Measurements from ENCODE around the gene SLC25A29. TPM values are rescaled to one million over a fixed set of nuclear protein-coding genes. Genes with fewer than 3 reads are reported as not detected.
A peak's percentile ranks its signal among the peaks of the same experiment; 100 is the strongest.

Gene SLC25A29
- total RNA-seq, 1 donor from 2014 or later, result 18.6 TPM

DNA sequence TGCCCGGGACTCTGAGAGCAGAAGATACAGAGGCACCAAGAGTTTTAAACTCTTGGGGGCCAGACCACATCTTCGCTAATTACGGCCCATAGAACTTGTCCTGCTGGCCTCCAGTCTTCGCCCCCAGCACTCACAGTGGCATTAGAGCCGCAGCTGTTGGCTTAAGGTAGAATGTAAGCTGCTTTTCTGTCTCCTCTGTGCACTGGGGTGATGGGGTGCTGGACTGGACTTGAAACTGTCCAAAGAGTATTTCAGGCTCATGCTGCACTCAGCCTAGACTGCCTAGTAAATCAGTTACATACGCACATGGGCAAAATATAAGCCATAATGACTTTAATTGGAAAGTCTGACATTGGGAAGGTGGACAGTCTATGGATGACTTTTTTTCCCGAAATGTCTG lies 38.3 kb downstream of the SLC25A29 start:
- intact Hi-C loops (cut with DNase I), result no loop called here
- ATAC-seq (no peak), DNase-seq (ENCODE audit: missing footprints) (no peak)

DNA sequence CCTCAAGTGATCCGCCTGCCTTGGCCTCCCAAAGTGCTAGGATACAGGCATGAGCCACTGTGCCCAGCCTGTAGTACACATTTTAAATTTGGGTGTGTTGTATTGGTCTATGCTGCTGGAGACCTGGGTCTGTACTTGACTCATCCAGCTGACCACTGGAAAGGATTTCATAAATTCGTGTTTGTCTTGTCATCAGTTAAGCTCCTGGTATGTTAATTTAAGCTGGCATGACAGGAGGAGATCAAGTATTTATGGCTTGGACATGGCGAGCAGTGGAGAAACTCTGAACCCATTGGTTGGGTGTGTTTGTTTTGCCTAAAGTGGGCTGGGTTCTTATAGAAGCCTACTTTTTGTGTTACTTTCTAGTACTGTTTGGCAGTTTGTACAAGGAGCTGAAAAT lies 43.1 kb downstream of the SLC25A29 start:
- intact Hi-C loops (cut with DNase I), result no loop called here
- ATAC-seq (no peak), DNase-seq (ENCODE audit: missing footprints) (no peak)

DNA sequence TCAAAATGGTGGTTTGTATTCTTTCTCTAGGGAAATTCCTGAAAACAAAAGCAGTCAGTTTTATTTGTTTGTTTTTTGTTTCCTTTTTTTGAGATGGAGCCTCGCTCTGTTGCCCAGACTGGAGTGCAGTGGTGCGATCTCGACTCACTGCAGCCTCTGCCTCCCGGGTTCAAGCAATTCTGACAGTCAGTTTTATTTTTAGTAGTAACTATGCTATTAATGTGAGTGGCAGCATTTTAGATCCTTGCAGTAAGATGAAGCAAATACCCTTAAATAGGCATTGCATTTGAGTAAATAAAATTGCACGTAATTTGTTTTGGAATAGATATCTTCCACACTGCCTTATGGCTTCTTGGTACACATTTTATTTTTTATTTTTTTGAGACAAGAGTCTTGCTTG lies 43.7 kb downstream of the SLC25A29 start:
- intact Hi-C loops (cut with DNase I), result no loop called here
- no peak for ATAC-seq
- no peak for DNase-seq (ENCODE audit: missing footprints)

DNA sequence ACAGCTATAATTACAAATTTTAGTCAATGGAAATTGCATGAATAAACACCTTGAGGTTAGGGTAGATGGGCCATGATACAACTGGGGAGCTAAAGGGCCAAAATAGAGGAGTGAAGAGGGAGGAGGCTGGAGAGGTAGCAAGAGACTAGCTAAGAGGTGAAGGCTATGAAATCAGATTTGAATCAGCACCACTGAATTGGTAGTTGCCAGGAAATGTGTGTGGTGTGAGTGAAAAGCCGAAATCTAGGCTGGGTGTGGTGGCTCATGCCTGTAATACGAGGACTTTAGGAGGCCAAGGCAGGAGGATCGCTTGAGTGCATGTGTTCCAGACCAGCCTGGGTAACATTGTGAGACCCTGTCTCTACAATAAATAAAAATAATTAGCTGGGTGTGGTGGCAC lies 44.6 kb downstream of the SLC25A29 start:
- no peak for ATAC-seq
- DNase-seq (ENCODE audit: missing footprints), result no peak
- intact Hi-C loops (cut with DNase I), result no loop called here

DNA sequence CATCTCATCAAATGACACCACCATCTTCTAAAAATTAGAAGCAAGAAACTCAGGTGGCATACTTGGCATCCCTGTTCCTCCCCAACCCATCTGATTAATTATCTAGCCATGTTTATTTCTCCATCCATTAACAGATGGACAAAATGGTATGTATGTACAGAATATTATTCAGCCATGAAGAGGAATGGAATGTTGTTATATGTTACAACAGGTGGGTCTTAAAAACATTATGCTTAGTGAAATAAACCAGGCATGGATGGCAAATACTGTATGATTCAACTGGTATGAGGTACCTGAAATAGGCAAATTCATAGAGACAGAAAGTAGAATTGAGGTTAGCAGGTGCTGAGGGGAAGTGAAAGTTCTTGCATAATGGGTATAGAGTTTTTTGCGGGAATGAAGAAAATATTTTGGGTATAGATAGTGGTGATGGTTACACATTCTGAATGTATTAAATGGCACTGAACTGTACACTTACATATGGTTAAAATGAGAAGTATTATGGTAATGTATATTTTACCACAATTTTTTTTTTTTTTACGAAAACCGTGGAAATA lies 49.8 kb downstream of the SLC25A29 start:
- ATAC-seq (no peak), DNase-seq (ENCODE audit: missing footprints) (no peak)
- intact Hi-C loops (cut with DNase I), result no loop called here

DNA sequence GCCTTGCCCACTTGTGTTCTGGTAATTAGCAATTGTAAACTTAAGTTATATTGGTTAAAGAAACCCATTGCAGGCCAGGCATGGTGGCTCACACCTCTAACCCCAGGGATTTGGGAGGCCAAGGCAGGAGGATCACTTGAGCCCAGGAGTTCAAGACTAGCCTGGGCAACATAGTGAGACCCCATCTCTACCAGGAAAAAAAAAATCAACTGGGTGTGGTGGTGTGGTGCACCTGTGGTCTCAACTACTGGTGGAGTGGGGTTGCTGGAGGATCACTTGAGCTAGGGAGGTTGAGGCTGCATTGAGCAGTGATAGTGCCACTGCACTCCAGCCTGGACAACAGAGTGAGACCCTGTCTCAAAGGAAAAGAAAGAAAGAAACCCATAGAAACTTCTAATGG lies 53.6 kb downstream of the SLC25A29 start:
- intact Hi-C loops (cut with DNase I), result no loop called here
- ATAC-seq, result no peak
- DNase-seq (ENCODE audit: missing footprints), result no peak

DNA sequence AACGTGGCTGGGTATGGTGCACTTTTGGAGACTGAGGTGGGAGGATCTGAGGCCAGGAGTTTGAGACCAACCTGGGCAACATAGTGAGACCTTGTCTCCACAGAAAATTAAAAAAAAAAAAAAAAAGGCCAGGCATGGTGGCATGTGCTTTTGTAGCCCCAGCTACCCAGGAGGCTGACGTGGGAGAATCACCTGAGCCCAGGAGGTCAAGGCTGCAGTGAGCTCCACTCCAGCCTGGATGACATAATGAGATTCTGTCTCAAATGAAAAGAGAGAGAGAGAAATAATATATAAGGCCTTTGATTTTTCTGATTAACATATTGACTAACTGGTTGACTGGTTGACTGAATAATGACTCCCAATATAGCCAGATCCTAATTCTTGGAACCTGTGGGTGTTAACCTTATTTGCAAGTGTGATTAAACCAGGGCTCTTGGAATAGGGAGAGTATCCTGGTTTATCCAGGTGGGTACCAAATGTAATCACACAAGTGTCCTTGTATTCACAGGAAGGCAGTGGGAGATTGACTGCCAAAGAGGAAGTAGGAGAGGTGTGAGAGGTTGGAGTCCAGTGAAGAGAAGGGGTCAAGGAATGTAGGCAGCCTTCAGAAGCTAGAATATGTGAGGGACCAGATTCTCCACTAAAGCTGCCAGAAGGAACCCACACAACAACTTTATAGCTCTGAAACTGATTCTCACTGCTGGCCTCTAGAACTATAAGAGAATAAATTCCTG lies 55.3 kb downstream of the SLC25A29 start:
- ATAC-seq (no peak), DNase-seq (ENCODE audit: missing footprints) (no peak)
- intact Hi-C loops (cut with DNase I), result no loop called here

DNA sequence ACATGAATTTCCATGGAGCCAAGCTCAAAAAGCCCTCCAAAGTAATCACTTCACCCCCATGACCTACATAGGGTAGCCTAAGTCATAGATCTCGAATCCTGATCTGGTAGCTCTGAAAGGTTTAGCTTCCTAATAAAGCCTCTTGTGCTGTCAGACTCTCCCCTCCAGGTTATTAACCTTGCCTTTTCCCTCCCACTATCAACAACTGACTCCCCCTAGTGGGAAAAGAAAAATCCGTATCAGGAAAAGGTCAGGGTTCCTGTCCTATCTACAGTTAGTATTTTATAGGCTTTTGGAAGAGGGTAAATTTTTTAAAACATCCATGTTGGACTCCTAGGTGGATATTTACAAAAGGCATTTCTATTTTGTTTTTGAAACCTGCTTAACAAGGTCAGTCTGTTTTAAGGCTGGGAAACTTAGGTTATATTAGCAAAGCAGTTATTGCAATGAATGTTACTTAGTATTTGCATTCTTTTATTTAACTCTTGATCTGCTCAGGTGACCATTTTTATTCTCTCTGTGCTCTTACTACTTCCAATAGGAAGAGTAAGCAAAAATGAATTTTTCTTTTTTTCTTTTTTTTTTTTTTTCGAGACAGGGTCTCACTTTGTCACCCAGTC lies 59.3 kb downstream of the SLC25A29 start:
- ATAC-seq (peak; percentile 45), DNase-seq (ENCODE audit: missing footprints) (no peak)
- intact Hi-C loops (cut with DNase I), result no loop called here

DNA sequence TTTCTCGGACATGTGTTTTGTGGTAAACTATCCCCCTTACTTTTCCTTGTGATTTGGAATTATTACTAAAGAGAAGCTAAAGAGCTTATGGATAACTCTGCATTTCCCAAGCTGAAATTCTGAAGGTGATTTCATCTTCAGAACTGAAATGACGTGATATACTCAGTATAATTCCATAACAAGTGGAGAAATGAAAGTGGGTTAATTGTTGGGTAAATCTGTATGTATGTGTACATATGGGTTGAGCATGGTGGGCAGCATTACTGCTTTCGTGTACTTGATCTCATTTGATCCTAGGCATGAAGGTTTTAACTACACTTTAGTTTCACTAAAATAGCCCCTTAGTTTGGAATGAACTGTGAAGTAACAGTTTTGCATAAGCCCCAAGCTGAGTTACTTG lies 63.2 kb downstream of the SLC25A29 start:
- ATAC-seq (no peak), DNase-seq (ENCODE audit: missing footprints) (no peak)
- intact Hi-C loops (cut with DNase I), result loop anchor here (5.0 kb wide), 1 partner anchor 64 kb away; the partner anchor contains the start of gene SLC25A29

DNA sequence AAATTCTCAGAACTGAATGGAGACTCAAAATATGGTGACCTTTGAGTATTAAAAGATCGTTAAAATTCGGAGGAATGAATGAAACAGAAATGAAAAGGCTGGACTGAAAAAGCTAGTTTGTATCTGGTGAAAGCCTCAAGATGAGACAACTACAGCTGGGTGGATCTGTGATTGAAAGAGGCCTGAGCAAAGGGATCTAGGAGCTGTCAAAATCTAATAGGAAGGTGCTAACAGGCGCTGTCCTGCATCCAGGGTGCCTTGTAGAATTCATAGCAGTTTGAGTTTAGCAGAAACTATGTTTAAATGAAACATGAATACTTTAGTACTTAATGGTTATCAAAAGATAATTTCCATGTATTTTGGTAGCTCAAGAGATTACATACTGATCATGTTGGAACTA lies 65.0 kb downstream of the SLC25A29 start:
- DNase-seq (ENCODE audit: missing footprints) (no peak), ATAC-seq (no peak)
- intact Hi-C loops (cut with DNase I), result loop anchor here (5.0 kb wide), 1 partner anchor 66 kb away; the partner anchor contains the start of gene SLC25A29

Small RNA genes within 50 kb of the gene (microRNA-seq; reads per million reads assigned to microRNA genes)
- gene MIR345, result 50.9 reads per million, percentile 44 among the genes with 10 or more reads in this experiment
- gene MIR6764, result not detected

Other genes starting within 250 kb of the SLC25A29 start
- 41.8 TPM for gene EVL, start 241.0 kb downstream of the SLC25A29 start, total RNA-seq
- gene DEGS2, start 146.8 kb downstream of the SLC25A29 start, total RNA-seq, result not detected
- 46.0 TPM for gene YY1, start 67.3 kb downstream of the SLC25A29 start, total RNA-seq
- not detected for gene SLC25A47, start 16.9 kb upstream of the SLC25A29 start, total RNA-seq
- 4.6 TPM for gene WDR25, start 70.0 kb upstream of the SLC25A29 start, total RNA-seq

All from Right ventricle myocardium inferior (tissue), 1 donor.